ENCODE results near the gene SORCS2. TPM values are rescaled to one million over a fixed set of nuclear protein-coding genes. Genes with fewer than 3 reads are reported as not detected.

SORCS2 gene
- total RNA-seq, 4 donors from 2014 or later = 2.0 to 7.4 (median 3.6) TPM

Small RNA genes within 50 kb of the gene (small RNA-seq; reads per million reads assigned to genes)
- gene MIR4274 (0 reads per million in 4 donors), gene MIR4798 (0 reads per million in 4 donors)

Other genes starting within 250 kb of the SORCS2 start
- 10 to 100 TPM; 20.5 to 37.3 (median 28.1) TPM for gene TADA2B, start 149.2 kb upstream of the SORCS2 start, total RNA-seq
- 10 to 100 TPM; 14.0 to 32.8 (median 23.9) TPM for gene GRPEL1, start 124.5 kb upstream of the SORCS2 start, total RNA-seq
- under 1 TPM in 1 of 4 donors, not detected in 3; 0.15 TPM for gene PSAPL1, start 242.4 kb downstream of the SORCS2 start, total RNA-seq